ENCODE results near the gene TTC34. TPM values are rescaled to one million over a fixed set of nuclear protein-coding genes. Genes with fewer than 3 reads are reported as not detected.

The TTC34 gene
- total RNA-seq, 4 donors from 2014 or later = not detected

DNA sequence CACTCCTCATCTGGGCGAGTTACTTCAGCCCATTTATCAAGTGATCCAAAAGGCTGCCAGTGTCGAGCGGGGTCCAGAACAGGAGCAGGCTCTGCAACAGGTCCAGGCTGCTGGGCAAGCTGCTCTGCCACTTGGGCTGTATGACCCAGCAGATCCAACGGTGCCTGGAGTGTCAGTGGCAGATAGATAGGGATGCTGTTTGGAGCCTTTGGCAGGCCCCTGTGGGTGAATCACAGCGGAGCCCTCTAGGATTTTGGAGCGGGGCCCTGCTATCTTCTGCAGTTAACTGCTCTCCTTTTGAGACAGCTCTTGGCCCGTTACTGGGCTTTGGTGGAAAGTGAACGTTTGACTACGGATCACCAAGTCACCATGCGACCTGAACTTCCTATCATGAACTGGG, 176.2 kb downstream of the TTC34 start:
- in situ Hi-C loops (cut with MboI; ENCODE audit: low sequenced_read_pairs in 4 of 4) = no loop called here
- Histone ChIP-seq H3K27me3 (peaks cover 23 to 43% (median 39%) of the 10 kb centered on the region in 3 donors), H3K36me3 (no peaks in the 10 kb centered on the region)

GRCh38 chr1:2624735-2625300, 176.7 kb downstream of the TTC34 start:
- no peaks in the 10 kb centered on the region for H3K36me3 ChIP-seq
- DNase-seq = no peak
- intact Hi-C loops (cut with DNase I; ENCODE audit: low total_unique reads) (no loop called here), in situ Hi-C loops (cut with MboI; ENCODE audit: low sequenced_read_pairs in 4 of 4) (no loop called here)
- H3K4me3 ChIP-seq = no peak overlapping the region
- H3K4me1 ChIP-seq = no peaks in the 10 kb centered on the region
- no peaks in the 10 kb centered on the region for H3K9me3 ChIP-seq
- no peak for ATAC-seq
- H3K27ac ChIP-seq = no peak overlapping the region
- TF ChIP-seq POLR2A (IDR thresholded peaks at IDR 0.05) = no peak
- no peak for TF ChIP-seq CTCF (IDR thresholded peaks at IDR 0.05 in 4 of 5, conservative IDR thresholded peaks at IDR 0.05 in 1 of 5)
- peaks cover 23 to 42% (median 36%) of the 10 kb centered on the region in 3 donors for H3K27me3 ChIP-seq

More for the DNA sequence above, 176.2 kb downstream of the TTC34 start:
- Histone ChIP-seq H3K9me3 (no peaks in the 10 kb centered on the region), H3K4me3 (no peak overlapping the region), H3K4me1 (no peaks in the 10 kb centered on the region), H3K27ac (no peak overlapping the region)
- TF ChIP-seq CTCF (IDR thresholded peaks at IDR 0.05 in 4 of 5, conservative IDR thresholded peaks at IDR 0.05 in 1 of 5) = no peak
- TF ChIP-seq POLR2A (IDR thresholded peaks at IDR 0.05) = no peak
- ATAC-seq (no peak), DNase-seq (no peak)
- intact Hi-C loops (cut with DNase I; ENCODE audit: low total_unique reads) = no loop called here

DNA sequence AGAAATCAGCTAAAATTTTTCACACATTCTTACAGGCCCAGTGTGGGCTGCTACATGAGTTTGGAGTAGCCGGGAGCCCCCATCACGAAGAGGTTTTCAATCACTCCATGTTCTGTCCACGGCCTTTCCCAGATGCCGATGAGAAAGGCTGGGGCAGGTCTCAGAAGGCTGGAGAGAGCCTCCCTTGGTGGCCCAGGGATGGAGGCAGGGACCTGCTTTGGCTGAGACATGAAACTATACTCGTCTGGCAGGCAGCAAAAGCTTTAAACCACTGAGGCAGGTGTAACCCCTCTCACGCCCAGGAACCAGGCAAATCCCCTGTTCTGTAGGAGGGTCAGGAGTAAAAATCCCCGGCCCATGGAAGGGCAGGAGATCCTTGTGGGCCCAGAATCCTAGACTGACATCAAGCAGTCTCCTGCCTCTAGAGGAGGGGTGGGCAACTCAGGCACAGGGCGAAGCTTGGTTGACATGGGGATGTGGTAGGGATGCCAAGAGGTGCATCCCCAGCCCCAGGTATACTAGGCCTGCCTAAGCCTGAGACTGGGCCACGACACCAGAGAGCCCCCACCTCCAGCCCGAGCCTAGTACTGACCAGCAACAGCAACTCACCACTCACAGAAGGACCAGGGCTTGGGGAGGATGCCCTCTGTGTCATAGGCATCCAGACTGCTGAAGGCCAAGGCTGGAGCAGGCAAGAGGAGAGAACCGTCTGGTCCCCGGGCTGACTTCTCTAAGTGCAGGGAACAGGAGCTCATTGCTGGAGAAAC, 177.7 kb downstream of the TTC34 start:
- Histone ChIP-seq H3K36me3 (no peaks in the 10 kb centered on the region), H3K4me1 (no peaks in the 10 kb centered on the region), H3K27ac (no peak overlapping the region), H3K9me3 (no peaks in the 10 kb centered on the region), H3K4me3 (no peak overlapping the region), H3K27me3 (peaks cover 20 to 32% (median 26%) of the 10 kb centered on the region in 3 donors)
- ATAC-seq = no peak
- in situ Hi-C loops (cut with MboI; ENCODE audit: low sequenced_read_pairs in 4 of 4) = no loop called here
- DNase-seq = no peak
- TF ChIP-seq CTCF (IDR thresholded peaks at IDR 0.05 in 4 of 5, conservative IDR thresholded peaks at IDR 0.05 in 1 of 5) (no peak), POLR2A (IDR thresholded peaks at IDR 0.05) (no peak)
- intact Hi-C loops (cut with DNase I; ENCODE audit: low total_unique reads) = no loop called here

- in situ Hi-C loops (cut with MboI; ENCODE audit: low sequenced_read_pairs in 4 of 4) = no loop called here
- intact Hi-C loops (cut with DNase I; ENCODE audit: low total_unique reads) = no loop called here
- H3K27ac ChIP-seq = no peak overlapping the region
- no peak overlapping the region for H3K4me3 ChIP-seq
- TF ChIP-seq CTCF (IDR thresholded peaks at IDR 0.05 in 4 of 5, conservative IDR thresholded peaks at IDR 0.05 in 1 of 5) = no peak
- TF ChIP-seq POLR2A (IDR thresholded peaks at IDR 0.05) = no peak
- H3K9me3 ChIP-seq = no peaks in the 10 kb centered on the region
- no peaks in the 10 kb centered on the region for H3K36me3 ChIP-seq
- ATAC-seq (no peak), DNase-seq (no peak)
- H3K4me1 ChIP-seq = no peaks in the 10 kb centered on the region
- peaks cover 0 to 15% (median 0%) of the 10 kb centered on the region in 3 donors for H3K27me3 ChIP-seq
Observed at GRCh38 chr1:2617971-2618470, 183.5 kb downstream of the TTC34 start.
